SK-N-SH treated with all-trans-retinoic acid at 6 μM for 48 hours (cell line): ENCODE data around the gene TAOK1.
A peak's percentile ranks its signal among the peaks of the same experiment; 100 is the strongest.
"Not testable (repeated sequence)": the region's sequence is repeated elsewhere in the genome, so short reads cannot be mapped to it uniquely, and the experiment has no call there.

Experiments
- ATAC-seq: fragments of 200-7000 bp; cut with Tn5 transposase; 3 replicates; pipeline ENCODE4 v1.9.1; 2020; ENCODE audit warnings: mild to moderate bottlenecking, moderate library complexity
- ARNTL ChIP-seq: fragments of 450-650 bp; formaldehyde crosslinking; IDR thresholded peaks from 2 replicates; pipeline ENCODE4 v1.5.0; 2020; ENCODE audit warnings: low read depth, mild to moderate bottlenecking, moderate library complexity, borderline replicate concordance
- BACH2 ChIP-seq: fragments of 250-450 bp; sonication (Bioruptor Pico); IDR thresholded peaks from 2 replicates; pipeline ENCODE4 v1.9.0; 2021; ENCODE audit warnings: mild to moderate bottlenecking, borderline replicate concordance
- CREB5 ChIP-seq: fragments of 250-450 bp; sonication (Bioruptor Pico); IDR thresholded peaks from 2 replicates; pipeline ENCODE4 v1.5.1; 2020; ENCODE audit warnings: low read depth, mild to moderate bottlenecking, moderate library complexity
- CSDC2 ChIP-seq: fragments of 250-450 bp; sonication (Bioruptor Pico); IDR thresholded peaks from 2 replicates; pipeline ENCODE4 v1.5.0; 2020; ENCODE audit warnings: mild to moderate bottlenecking, moderate library complexity
- ESRRG ChIP-seq: fragments of 250-450 bp; sonication (Bioruptor Pico); IDR thresholded peaks from 2 replicates; pipeline ENCODE4 v1.6.1; 2021; ENCODE audit warnings: mild to moderate bottlenecking
- GLIS3 ChIP-seq: fragments of 250-450 bp; sonication (Bioruptor Pico); IDR thresholded peaks from 2 replicates; pipeline ENCODE4 v1.5.0; 2020; ENCODE audit warnings: mild to moderate bottlenecking, moderate library complexity
- ISL1 ChIP-seq: fragments of 250-450 bp; sonication (Bioruptor Pico); IDR thresholded peaks from 2 replicates; pipeline ENCODE4 v2.1.2; 2022; ENCODE audit warnings: mild to moderate bottlenecking, moderate library complexity
- OSR1 ChIP-seq: fragments of 250-450 bp; sonication (Bioruptor Pico); IDR thresholded peaks from 2 replicates; pipeline ENCODE4 v1.8.0; 2022; ENCODE audit warnings: moderate library complexity, mild to moderate bottlenecking, inconsistent platforms
- PATZ1 ChIP-seq: fragments of 250-450 bp; sonication (Bioruptor Pico); IDR thresholded peaks from 2 replicates; pipeline ENCODE4 v1.8.0; 2020; ENCODE audit warnings: mild to moderate bottlenecking, moderate library complexity, borderline replicate concordance
- RARB ChIP-seq: fragments of 250-450 bp; sonication (Bioruptor Pico); IDR thresholded peaks from 2 replicates; pipeline ENCODE4 v1.8.0; 2021; ENCODE audit warnings: mild to moderate bottlenecking, moderate library complexity
- SNAI2 ChIP-seq: fragments of 250-450 bp; sonication (Bioruptor Pico); IDR thresholded peaks from 2 replicates; pipeline ENCODE4 v1.5.0; 2020; ENCODE audit warnings: mild to moderate bottlenecking, moderate library complexity
- TCF4 ChIP-seq: fragments of 250-450 bp; sonication (Bioruptor Pico); IDR thresholded peaks from 2 replicates; pipeline ENCODE4 v1.8.0; 2021; ENCODE audit warnings: mild to moderate bottlenecking, moderate library complexity, borderline replicate concordance
- TOX ChIP-seq: fragments of 250-450 bp; sonication (Bioruptor Pico); IDR thresholded peaks from 2 replicates; pipeline ENCODE4 v1.8.0; 2021; ENCODE audit warnings: mild to moderate bottlenecking, moderate library complexity, borderline replicate concordance
- TSHZ2 ChIP-seq: fragments of 250-450 bp; sonication (Bioruptor Pico); IDR thresholded peaks from 2 replicates; pipeline ENCODE4 v1.5.0; 2020; ENCODE audit warnings: mild to moderate bottlenecking, moderate library complexity
- ZC3H10 ChIP-seq: fragments of 250-450 bp; sonication (Bioruptor Pico); IDR thresholded peaks from 2 replicates; pipeline ENCODE4 v1.5.1; 2021; ENCODE audit warnings: mild to moderate bottlenecking, moderate library complexity
- ZFP3 ChIP-seq: fragments of 250-450 bp; sonication (Bioruptor Pico); IDR thresholded peaks from 2 replicates; pipeline ENCODE4 v1.5.0; 2020; ENCODE audit warnings: mild to moderate bottlenecking, moderate library complexity
- ZNF565 ChIP-seq: fragments of 450-650 bp; formaldehyde crosslinking; conservative IDR thresholded peaks from 2 replicates; pipeline ENCODE4 v1.5.0; 2020; ENCODE audit warnings: low read depth, mild to moderate bottlenecking, moderate library complexity
- ZNF70 ChIP-seq: fragments of 450-650 bp; formaldehyde crosslinking; IDR thresholded peaks from 2 replicates; pipeline ENCODE4 v1.5.0; 2020; ENCODE audit warnings: mild to moderate bottlenecking, moderate library complexity
- ZNF8 ChIP-seq: fragments of 450-650 bp; formaldehyde crosslinking; IDR thresholded peaks from 2 replicates; pipeline ENCODE4 v1.5.0; 2020; ENCODE audit warnings: mild to moderate bottlenecking, moderate library complexity
- TF ChIP-seq, protein P1 (sequence below): fragments of 250-450 bp; sonication (Bioruptor Pico); IDR thresholded peaks from 2 replicates; pipeline ENCODE4 v1.5.1; 2021; ENCODE audit warnings: mild to moderate bottlenecking, moderate library complexity
- TF ChIP-seq, protein P2 (sequence below): fragments of 250-450 bp; sonication (Bioruptor Pico); IDR thresholded peaks from 2 replicates; pipeline ENCODE4 v1.8.0; 2021; ENCODE audit warnings: low read depth, mild to moderate bottlenecking, moderate library complexity, borderline replicate concordance

TAOK1 gene

GRCh38 chr17:29342158-29342765 is 47.9 kb upstream of the TAOK1 start:
- no peak for ATAC-seq
- TF ChIP-seq RARB (CRISPR knock-in tag) (no peak), GLIS3 (no peak), ZC3H10 (no peak), ZNF70 (no peak), ZFP3 (CRISPR knock-in tag) (no peak), TCF4 (CRISPR knock-in tag) (no peak), ZNF8 (CRISPR knock-in tag) (no peak), ARNTL (CRISPR knock-in tag) (no peak), ISL1 (CRISPR knock-in tag) (no peak), BACH2 (CRISPR knock-in tag) (no peak), TOX (no peak), CREB5 (CRISPR knock-in tag) (no peak), TSHZ2 (CRISPR knock-in tag) (no peak), CSDC2 (CRISPR knock-in tag) (no peak), PATZ1 (CRISPR knock-in tag) (no peak), OSR1 (CRISPR knock-in tag) (no peak), ZNF565 (CRISPR knock-in tag) (no peak), SNAI2 (no peak)
- TF ChIP-seq, protein P1, sequence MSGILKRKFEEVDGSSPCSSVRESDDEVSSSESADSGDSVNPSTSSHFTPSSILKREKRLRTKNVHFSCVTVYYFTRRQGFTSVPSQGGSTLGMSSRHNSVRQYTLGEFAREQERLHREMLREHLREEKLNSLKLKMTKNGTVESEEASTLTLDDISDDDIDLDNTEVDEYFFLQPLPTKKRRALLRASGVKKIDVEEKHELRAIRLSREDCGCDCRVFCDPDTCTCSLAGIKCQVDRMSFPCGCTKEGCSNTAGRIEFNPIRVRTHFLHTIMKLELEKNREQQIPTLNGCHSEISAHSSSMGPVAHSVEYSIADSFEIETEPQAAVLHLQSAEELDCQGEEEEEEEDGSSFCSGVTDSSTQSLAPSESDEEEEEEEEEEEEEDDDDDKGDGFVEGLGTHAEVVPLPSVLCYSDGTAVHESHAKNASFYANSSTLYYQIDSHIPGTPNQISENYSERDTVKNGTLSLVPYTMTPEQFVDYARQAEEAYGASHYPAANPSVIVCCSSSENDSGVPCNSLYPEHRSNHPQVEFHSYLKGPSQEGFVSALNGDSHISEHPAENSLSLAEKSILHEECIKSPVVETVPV (CRISPR knock-in tag) = no peak
- TF ChIP-seq, protein P2, sequence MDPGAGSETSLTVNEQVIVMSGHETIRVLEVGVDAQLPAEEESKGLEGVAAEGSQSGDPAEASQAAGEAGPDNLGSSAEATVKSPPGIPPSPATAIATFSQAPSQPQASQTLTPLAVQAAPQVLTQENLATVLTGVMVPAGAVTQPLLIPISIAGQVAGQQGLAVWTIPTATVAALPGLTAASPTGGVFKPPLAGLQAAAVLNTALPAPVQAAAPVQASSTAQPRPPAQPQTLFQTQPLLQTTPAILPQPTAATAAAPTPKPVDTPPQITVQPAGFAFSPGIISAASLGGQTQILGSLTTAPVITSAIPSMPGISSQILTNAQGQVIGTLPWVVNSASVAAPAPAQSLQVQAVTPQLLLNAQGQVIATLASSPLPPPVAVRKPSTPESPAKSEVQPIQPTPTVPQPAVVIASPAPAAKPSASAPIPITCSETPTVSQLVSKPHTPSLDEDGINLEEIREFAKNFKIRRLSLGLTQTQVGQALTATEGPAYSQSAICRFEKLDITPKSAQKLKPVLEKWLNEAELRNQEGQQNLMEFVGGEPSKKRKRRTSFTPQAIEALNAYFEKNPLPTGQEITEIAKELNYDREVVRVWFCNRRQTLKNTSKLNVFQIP (CRISPR knock-in tag) = no peak

- TF ChIP-seq ESRRG (CRISPR knock-in tag) (no peak), SNAI2 (peak; percentile 72; the same call in 1 of the 2 replicates), RARB (CRISPR knock-in tag) (0 out of 2 replicates have a peak, but pooled peaks have one; percentile 46), ISL1 (CRISPR knock-in tag) (peak; percentile 45), CSDC2 (CRISPR knock-in tag) (peak; percentile 98), ZFP3 (CRISPR knock-in tag) (peak; percentile 55; the same call in 1 of the 2 replicates)
These were observed 45.8 kb upstream of the TAOK1 start for GRCh38 chr17:29344201-29344856.

DNA sequence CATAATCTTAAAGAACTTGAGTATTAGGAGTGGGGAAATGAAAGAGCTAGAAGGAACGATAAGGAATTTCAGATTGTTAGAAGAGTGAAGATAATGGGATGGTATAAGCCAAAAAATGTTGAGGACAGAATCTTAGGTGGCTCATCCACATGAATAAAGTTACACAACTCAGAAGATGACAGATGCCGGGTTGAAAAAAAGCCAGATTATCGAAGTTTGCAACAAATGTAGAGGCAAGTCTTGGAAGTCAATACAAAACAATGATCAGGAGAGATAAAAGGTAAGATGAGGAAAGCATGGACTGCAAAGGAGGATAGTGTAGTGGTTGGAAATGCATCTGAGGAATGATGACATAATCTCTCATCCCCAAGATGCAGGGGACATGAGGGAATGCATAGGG is 45.1 kb upstream of the TAOK1 start:
- TF ChIP-seq SNAI2 (no peak), ARNTL (CRISPR knock-in tag) (no peak), TOX (no peak), ZNF8 (CRISPR knock-in tag) (no peak), ESRRG (CRISPR knock-in tag) (no peak), PATZ1 (CRISPR knock-in tag) (no peak), TCF4 (CRISPR knock-in tag) (no peak), ZNF70 (no peak), ZNF565 (CRISPR knock-in tag) (no peak), ZC3H10 (no peak), ISL1 (CRISPR knock-in tag) (no peak)
- TF ChIP-seq, protein P1 (CRISPR knock-in tag) = no peak
- no peak for ATAC-seq

More at GRCh38 chr17:29344201-29344856, 45.8 kb upstream of the TAOK1 start:
- ATAC-seq = peak; percentile 40; the same call in 2 of the 3 replicates

DNA sequence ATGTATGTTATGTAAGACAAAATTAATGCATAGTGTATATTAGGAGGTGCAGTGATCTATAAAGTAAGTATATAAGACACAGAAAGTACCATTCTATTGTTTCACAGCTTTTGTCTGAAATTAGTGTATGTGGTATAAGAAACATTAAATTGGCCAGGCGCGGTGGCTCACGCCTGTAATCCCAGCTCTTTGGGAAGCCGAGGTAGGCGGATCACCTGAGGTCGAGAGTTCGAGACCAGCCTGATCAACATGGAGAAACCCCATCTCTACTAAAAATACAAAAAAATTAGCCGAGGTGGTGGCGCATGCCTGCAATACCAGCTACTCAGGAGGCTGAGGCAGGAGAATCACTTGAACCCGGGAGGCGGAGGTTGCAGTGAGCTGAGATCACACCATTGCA is 44.7 kb upstream of the TAOK1 start:
- ATAC-seq = not testable (repeated sequence)
